ENCODE results near the gene C11orf91. TPM values are rescaled to one million over a fixed set of nuclear protein-coding genes. Genes with fewer than 3 reads are reported as not detected.

The C11orf91 gene
- total RNA-seq, 1 donor = not detected

GRCh38 chr11:33651555-33651954, 49.1 kb downstream of the C11orf91 start:
- H3K4me3 ChIP-seq (ENCODE audit: low read depth, low read length) = no peak overlapping the region
- TF ChIP-seq CTCF (IDR thresholded peaks at IDR 0.05; ENCODE audit: insufficient read depth, low read depth, low read length) = no peak
- no peak for DNase-seq (ENCODE audit: low read depth)

GRCh38 chr11:33649944-33650343, 50.7 kb downstream of the C11orf91 start:
- H3K4me3 ChIP-seq (ENCODE audit: low read depth, low read length) = no peak overlapping the region
- TF ChIP-seq CTCF (IDR thresholded peaks at IDR 0.05; ENCODE audit: insufficient read depth, low read depth, low read length) = no peak
- no peak for DNase-seq (ENCODE audit: low read depth)

Other genes with a start within 250 kb of the C11orf91 start
- gene CD59, start 35.6 kb upstream of the C11orf91 start, total RNA-seq = 206 and 279 TPM in 2 replicates
- 16.8 and 30.7 TPM in 2 replicates for gene FBXO3, start 73.7 kb upstream of the C11orf91 start, total RNA-seq
- under 0.01 TPM in 2 replicates for gene LMO2, start 191.2 kb upstream of the C11orf91 start, total RNA-seq

Data from fibroblast of villous mesenchyme (primary cell).